ENCODE data around the gene TRIM75. TPM values are rescaled to one million over a fixed set of nuclear protein-coding genes. Genes with fewer than 3 reads are reported as not detected.
"Not testable (repeated sequence)": the region's sequence is repeated elsewhere in the genome, so short reads cannot be mapped to it uniquely, and the experiment has no call there.

TRIM75 gene
- total RNA-seq, 1 donor from 2014 or later: not detected

DNA sequence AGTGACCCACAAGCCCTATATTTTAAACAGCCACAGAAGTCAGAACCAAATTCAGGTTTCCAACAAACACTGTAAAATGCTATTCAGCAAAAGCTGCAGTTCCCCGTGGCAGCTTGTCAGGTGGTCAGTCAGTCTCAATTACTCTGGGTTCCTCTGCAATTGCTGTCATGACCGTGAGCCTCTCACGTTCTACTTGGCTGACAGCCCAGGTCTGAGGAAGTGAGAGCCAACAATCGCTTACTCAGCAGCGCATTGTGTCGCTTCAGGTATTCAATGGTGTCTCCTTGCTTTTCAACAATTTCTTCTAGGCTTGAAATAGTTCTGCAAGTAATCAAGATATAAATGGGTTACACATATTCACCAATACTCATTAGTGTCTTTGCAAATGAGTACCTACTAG, 25.8 kb downstream of the TRIM75 start:
- no peak for TF ChIP-seq CTCF (IDR thresholded peaks at IDR 0.05; ENCODE audit: insufficient read depth, low read length, poor library complexity, severe bottlenecking)
- peak; percentile 25 for DNase-seq (ENCODE audit: low read depth)
- Histone ChIP-seq H3K4me3 (ENCODE audit: low read depth, low read length) (no peak overlapping the region), H3K36me3 (ENCODE audit: control insufficient read depth, insufficient read depth, low read length) (no peaks in the 10 kb centered on the region), H3K27me3 (ENCODE audit: control insufficient read depth, insufficient read depth, low read length) (no peaks in the 10 kb centered on the region)

- not testable (repeated sequence) for H3K4me3 ChIP-seq (ENCODE audit: low read depth, low read length); DNase-seq (ENCODE audit: low read depth); H3K27me3 ChIP-seq (ENCODE audit: control insufficient read depth, insufficient read depth, low read length); H3K36me3 ChIP-seq (ENCODE audit: control insufficient read depth, insufficient read depth, low read length)
These were observed 31.1 kb downstream of the TRIM75 start for GRCh38 chr4:165084787-165085186.

- no peaks in the 10 kb centered on the region for H3K36me3 ChIP-seq (ENCODE audit: control insufficient read depth, insufficient read depth, low read length)
- no peak for DNase-seq (ENCODE audit: low read depth)
- no peak for TF ChIP-seq CTCF (IDR thresholded peaks at IDR 0.05; ENCODE audit: insufficient read depth, low read length, poor library complexity, severe bottlenecking)
- no peaks in the 10 kb centered on the region for H3K27me3 ChIP-seq (ENCODE audit: control insufficient read depth, insufficient read depth, low read length)
- H3K4me3 ChIP-seq (ENCODE audit: low read depth, low read length): no peak overlapping the region
These were observed 32.3 kb downstream of the TRIM75 start for GRCh38 chr4:165085946-165086345.

- H3K36me3 ChIP-seq (ENCODE audit: control insufficient read depth, insufficient read depth, low read length): no peaks in the 10 kb centered on the region
- no peak for TF ChIP-seq CTCF (IDR thresholded peaks at IDR 0.05; ENCODE audit: insufficient read depth, low read length, poor library complexity, severe bottlenecking)
- H3K4me3 ChIP-seq (ENCODE audit: low read depth, low read length): no peak overlapping the region
- no peaks in the 10 kb centered on the region for H3K27me3 ChIP-seq (ENCODE audit: control insufficient read depth, insufficient read depth, low read length)
- DNase-seq (ENCODE audit: low read depth): no peak
These were observed 34.7 kb downstream of the TRIM75 start for GRCh38 chr4:165088366-165088765.

- DNase-seq (ENCODE audit: low read depth); H3K27me3 ChIP-seq (ENCODE audit: control insufficient read depth, insufficient read depth, low read length); H3K4me3 ChIP-seq (ENCODE audit: low read depth, low read length); H3K36me3 ChIP-seq (ENCODE audit: control insufficient read depth, insufficient read depth, low read length): not testable (repeated sequence)
These were observed 38.5 kb downstream of the TRIM75 start for GRCh38 chr4:165092187-165092586.

DNA sequence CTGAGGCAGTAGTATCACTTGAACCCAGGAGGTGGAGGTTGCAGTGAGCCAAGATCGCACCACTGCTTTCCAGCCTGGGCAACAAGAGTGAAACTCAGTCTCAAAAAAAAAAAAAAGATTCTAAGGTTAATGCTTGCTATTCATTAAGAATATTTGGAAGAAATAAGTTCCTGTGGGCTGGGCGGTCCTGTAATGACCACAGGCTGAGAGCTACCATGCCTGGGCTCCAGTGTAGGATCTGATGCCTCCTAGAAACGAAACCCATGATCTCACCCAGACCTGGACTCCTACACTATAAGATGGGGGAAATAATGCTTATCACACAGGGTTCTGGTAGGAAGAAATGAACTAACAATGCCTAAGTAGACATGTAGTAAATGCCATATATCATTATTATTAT, 41.2 kb downstream of the TRIM75 start:
- Histone ChIP-seq H3K36me3 (ENCODE audit: control insufficient read depth, insufficient read depth, low read length) (no peaks in the 10 kb centered on the region), H3K27me3 (ENCODE audit: control insufficient read depth, insufficient read depth, low read length) (no peaks in the 10 kb centered on the region), H3K4me3 (ENCODE audit: low read depth, low read length) (no peak overlapping the region)
- DNase-seq (ENCODE audit: low read depth): no peak
- no peak for TF ChIP-seq CTCF (IDR thresholded peaks at IDR 0.05; ENCODE audit: insufficient read depth, low read length, poor library complexity, severe bottlenecking)

DNA sequence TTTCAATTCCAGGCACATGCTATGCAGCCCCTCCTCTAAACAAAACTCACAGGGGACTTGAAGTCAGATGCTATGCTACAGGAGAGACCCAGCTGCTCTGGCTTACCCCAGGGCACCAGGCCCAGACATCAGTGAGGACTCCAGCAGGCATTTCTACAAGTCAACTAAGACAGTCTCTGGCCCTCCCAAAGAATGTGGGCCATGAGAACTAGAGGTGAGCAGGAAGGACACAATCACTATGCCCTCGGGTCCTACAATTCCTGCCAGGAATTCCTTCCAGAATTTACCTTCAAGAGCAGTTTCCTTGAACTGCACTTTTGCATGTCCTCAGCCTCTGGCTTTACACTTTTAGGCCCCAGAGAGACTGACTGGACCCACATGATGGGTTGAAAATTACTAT, 41.6 kb downstream of the TRIM75 start:
- TF ChIP-seq CTCF (IDR thresholded peaks at IDR 0.05; ENCODE audit: insufficient read depth, low read length, poor library complexity, severe bottlenecking): no peak
- no peak overlapping the region for H3K4me3 ChIP-seq (ENCODE audit: low read depth, low read length)
- no peaks in the 10 kb centered on the region for H3K27me3 ChIP-seq (ENCODE audit: control insufficient read depth, insufficient read depth, low read length)
- no peak for DNase-seq (ENCODE audit: low read depth)
- no peaks in the 10 kb centered on the region for H3K36me3 ChIP-seq (ENCODE audit: control insufficient read depth, insufficient read depth, low read length)

All from kidney epithelial cell (primary cell).